Measurements from ENCODE around the gene COL5A1. TPM values are rescaled to one million over a fixed set of nuclear protein-coding genes. Genes with fewer than 3 reads are reported as not detected.

The COL5A1 gene
- total RNA-seq, 1 donor from 2014 or later: 19.8 TPM

GRCh38 chr9:134738869-134739659 lies 97.5 kb downstream of the COL5A1 start:
- no peaks in the 10 kb centered on the region for H3K27me3 Mint-ChIP-seq
- no peaks in the 10 kb centered on the region for H3K9me3 Mint-ChIP-seq (ENCODE audit: low read depth)
- no peaks in the 10 kb centered on the region for H3K36me3 Mint-ChIP-seq (ENCODE audit: insufficient read depth)
- no peak overlapping the region for H3K27ac Mint-ChIP-seq
- no peaks in the 10 kb centered on the region for H3K4me1 Mint-ChIP-seq (ENCODE audit: low read depth)
- DNase-seq (ENCODE audit: low spot score, unreplicated experiment): peak; percentile 68
- peak; percentile 87 for TF ChIP-seq CTCF (IDR thresholded peaks at IDR 0.05; ENCODE audit: unreplicated experiment)
- H3K4me3 Mint-ChIP-seq (ENCODE audit: low read depth): no peak overlapping the region

- Mint-ChIP-seq H3K27me3 (no peaks in the 10 kb centered on the region), H3K4me3 (ENCODE audit: low read depth) (no peak overlapping the region), H3K4me1 (ENCODE audit: low read depth) (no peaks in the 10 kb centered on the region), H3K27ac (no peak overlapping the region), H3K36me3 (ENCODE audit: insufficient read depth) (no peaks in the 10 kb centered on the region), H3K9me3 (ENCODE audit: low read depth) (no peaks in the 10 kb centered on the region)
- DNase-seq (ENCODE audit: low spot score, unreplicated experiment): no peak
- no peak for TF ChIP-seq CTCF (IDR thresholded peaks at IDR 0.05; ENCODE audit: unreplicated experiment)
These were observed 98.0 kb downstream of the COL5A1 start for GRCh38 chr9:134739660-134739968.

- Mint-ChIP-seq H3K4me3 (ENCODE audit: low read depth) (no peak overlapping the region), H3K4me1 (ENCODE audit: low read depth) (no peaks in the 10 kb centered on the region), H3K9me3 (ENCODE audit: low read depth) (no peaks in the 10 kb centered on the region), H3K27ac (no peak overlapping the region), H3K27me3 (no peaks in the 10 kb centered on the region), H3K36me3 (ENCODE audit: insufficient read depth) (no peaks in the 10 kb centered on the region)
- no peak for TF ChIP-seq CTCF (IDR thresholded peaks at IDR 0.05; ENCODE audit: unreplicated experiment)
- no peak for DNase-seq (ENCODE audit: low spot score, unreplicated experiment)
These were observed 98.5 kb downstream of the COL5A1 start for GRCh38 chr9:134740071-134740470.

DNA sequence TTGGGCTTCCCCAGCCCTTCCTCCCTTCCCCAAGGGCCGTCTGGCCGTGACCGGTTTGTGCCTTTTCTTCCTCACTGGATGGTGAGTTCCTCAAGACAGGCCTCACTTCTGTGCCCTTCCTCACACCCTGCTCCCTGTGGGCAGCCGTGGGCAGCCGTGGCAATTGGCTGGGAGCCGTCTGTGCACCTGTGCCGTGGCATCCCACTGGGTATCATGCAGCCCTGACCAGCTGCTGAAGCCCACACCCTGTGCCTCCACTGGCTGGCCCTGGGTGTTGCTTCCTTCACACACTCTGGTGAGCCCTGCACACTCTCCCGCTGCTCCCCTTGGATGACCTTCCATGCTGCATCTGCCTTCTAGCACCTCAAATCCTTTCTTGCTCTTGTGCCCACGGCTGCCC lies 100.2 kb downstream of the COL5A1 start:
- no peaks in the 10 kb centered on the region for H3K27me3 Mint-ChIP-seq
- no peaks in the 10 kb centered on the region for H3K36me3 Mint-ChIP-seq (ENCODE audit: insufficient read depth)
- no peak overlapping the region for H3K4me3 Mint-ChIP-seq (ENCODE audit: low read depth)
- no peak for DNase-seq (ENCODE audit: low spot score, unreplicated experiment)
- no peaks in the 10 kb centered on the region for H3K4me1 Mint-ChIP-seq (ENCODE audit: low read depth)
- no peak for TF ChIP-seq CTCF (IDR thresholded peaks at IDR 0.05; ENCODE audit: unreplicated experiment)
- no peak overlapping the region for H3K27ac Mint-ChIP-seq
- H3K9me3 Mint-ChIP-seq (ENCODE audit: low read depth): no peaks in the 10 kb centered on the region

DNA sequence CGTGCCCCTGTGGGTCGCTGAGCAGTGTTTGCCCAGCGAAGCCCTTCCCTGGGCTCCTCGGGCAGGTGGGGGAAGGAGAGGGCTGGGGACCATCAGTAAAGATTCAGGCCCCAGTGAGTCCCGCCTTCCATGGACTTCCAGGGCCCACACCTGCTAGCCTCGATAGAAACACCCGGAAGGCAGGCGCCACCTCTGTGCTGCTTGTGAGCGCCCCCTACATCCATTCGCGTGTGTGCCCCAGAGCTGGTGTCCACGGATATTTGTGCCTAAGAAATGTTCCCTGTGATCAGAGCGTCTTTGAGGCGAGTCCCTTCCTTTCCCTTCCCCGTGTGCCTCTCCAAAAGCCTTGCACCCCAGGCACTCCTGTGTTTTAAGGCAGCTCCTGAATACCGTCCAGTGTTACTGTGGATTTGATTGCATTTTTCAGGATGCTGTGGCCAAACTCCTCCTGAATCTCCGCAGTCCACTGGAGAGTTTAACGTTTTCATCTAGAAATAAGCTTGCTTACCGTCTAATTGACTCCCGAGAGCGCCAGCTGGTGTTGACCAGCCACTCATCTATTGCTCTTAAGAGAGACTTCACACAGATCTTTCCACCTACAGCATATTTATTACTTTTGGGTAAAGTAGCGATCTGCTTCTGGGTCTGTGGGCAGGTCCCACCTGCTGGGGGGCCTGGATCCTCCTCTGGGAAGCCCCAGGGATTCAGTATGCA lies 101.4 kb downstream of the COL5A1 start:
- Mint-ChIP-seq H3K27me3 (no peaks in the 10 kb centered on the region), H3K4me1 (ENCODE audit: low read depth) (no peaks in the 10 kb centered on the region), H3K9me3 (ENCODE audit: low read depth) (no peaks in the 10 kb centered on the region), H3K27ac (no peak overlapping the region), H3K4me3 (ENCODE audit: low read depth) (no peak overlapping the region), H3K36me3 (ENCODE audit: insufficient read depth) (no peaks in the 10 kb centered on the region)
- no peak for TF ChIP-seq CTCF (IDR thresholded peaks at IDR 0.05; ENCODE audit: unreplicated experiment)
- DNase-seq (ENCODE audit: low spot score, unreplicated experiment): no peak
